GM19025 (cell line): ENCODE results near the gene EIF2B4.

Experiments used
- ATAC-seq: cut with Tn5 transposase; IDR thresholded peaks from one replicate; pipeline ENCODE4 v1.9.1; 2021; ENCODE audit warnings: mild to moderate bottlenecking, low read depth, moderate library complexity; ENCODE audit not compliant: unreplicated experiment

EIF2B4 gene

DNA sequence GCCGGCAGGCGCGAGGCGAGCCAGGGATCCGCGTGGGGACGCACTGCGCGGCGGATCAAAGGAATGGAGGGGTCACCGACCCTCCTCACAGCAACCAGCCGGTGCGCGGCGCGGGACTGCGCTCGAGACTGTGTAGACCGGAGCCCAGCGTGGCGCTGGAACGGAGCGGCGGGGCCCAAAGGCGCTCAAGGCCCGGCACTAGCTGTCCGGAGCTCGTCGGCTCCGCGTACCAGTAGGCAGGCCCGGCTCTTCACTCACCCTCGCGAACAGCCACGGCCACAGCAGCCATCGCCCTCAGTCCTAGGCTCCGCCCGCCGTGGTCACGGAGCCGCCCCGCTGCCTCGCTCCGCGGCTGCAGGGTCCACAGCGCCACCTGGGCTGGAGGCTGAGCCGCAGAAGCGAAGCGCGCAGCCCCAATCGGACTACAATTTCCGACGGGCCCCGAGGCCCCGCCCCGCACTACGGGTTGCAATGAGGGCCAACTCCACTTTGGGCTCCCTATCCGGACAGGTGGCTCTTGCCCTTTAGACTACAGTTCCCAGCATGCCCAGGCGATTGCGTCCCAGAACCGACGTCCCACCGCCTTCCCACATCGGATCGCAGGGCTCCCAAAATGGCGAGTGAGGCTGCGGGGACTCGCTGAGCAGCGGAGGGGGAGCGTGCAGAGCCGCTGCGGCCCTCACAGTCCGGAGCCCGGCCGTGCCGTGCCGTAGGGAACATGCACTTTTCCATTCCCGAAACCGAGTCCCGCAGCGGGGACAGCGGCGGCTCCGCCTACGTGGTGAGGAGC, at the start of gene EIF2B4, which contains the start of gene SNX17:
EIF2B4 (minus strand) TSS at position 313 of the 790 bp plus-strand sequence; CDS start at position 289, 24 bp downstream.
SNX17 (plus strand) TSS at position 591 of the 790 bp plus-strand sequence; CDS start at position 719, 128 bp downstream.
- ATAC-seq = peak; percentile 91

DNA sequence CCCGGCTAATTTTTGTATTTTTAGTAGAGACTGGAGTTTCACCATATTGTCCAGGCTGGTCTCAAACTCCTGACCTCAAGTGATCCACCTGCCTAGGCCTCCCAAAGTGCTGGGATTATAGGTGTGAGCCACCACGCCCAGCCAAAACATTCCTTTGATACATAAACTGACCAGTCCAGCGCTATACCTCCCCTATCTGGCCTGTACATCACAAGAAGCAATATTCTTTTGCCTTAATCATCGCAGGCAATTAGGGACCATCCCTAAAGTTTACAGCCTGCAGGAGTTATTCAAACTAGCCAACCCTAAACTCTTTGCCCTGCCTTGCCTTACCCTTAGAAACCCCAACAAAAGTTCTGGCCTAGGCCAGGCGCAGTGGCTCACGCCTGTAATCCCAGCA, 46.0 kb upstream of the EIF2B4 start:
- no peak for ATAC-seq

DNA sequence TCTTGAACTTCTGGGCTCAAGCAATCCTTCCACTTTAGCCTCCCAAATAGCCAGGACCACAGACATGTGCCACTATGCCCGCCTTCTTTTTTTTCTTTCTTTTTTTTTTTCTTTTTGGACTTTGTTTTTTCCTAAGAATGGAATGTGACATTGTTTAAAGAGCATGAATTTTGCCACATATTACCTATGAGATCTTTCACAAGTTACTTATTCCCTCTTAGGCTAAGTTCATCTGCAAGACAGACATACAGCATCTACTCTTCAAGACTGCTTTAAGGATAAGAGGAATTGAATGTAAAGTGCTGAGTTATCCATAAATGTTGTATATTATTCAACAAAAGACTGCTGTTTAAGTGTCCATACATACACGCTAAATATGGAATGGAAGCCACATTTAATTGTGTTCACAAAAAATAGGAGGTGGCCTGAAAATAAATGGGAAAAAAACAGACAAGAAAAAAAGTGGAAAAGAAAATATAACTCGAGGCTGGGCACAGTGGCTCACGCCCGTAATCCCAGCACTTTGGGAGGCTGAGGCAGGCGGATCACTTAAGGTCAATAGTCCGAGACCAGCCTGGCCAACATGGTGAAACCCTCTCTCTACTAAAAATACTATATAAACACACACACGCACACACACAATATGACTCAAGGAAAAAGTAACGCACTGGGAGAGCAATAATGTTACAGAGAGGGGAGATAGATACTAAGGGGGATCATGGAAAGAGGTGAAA, 42.4 kb upstream of the EIF2B4 start:
- no peak for ATAC-seq

DNA sequence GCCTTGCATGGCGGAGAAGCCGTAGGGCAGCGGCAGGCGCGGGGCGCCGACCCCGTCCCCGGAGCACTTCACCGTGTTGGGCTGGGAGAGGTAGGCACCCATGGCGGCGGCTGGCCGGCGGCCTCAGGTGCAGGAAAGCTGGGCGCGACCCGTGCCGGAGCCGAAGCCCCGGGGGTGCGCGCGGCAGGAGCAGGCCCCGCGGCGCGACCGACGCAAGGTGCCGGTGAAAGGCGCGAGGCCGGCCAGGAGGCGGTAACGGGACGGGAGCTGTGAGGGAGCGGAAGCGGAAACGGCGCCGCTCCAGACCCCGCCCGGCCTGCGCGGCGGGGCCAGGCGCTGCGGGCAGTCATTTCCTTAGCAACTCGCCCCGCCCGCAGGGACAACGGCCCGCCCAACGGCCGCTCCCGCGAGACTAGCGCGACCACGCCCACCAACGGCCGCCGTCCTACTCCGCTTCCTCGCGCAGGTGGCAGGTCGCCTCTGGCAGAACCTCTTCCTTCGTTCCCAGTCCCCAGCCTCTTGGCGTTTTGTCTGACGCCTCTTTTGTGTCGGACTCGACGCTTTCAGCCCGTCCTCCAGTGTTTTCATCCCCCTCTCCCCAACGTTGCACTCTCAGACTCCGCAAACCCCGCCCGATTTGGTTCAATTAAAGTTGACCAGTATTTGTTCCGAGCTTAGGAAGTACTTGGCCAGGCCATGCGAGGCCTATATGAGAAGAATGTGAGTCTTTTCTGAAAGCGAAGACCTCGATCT, 39.4 kb upstream of the EIF2B4 start, which contains the start of gene PPM1G:
PPM1G (minus strand) TSS at position 271 of the 753 bp plus-strand sequence; CDS start at position 102, 169 bp downstream.
- ATAC-seq = peak; percentile 93

DNA sequence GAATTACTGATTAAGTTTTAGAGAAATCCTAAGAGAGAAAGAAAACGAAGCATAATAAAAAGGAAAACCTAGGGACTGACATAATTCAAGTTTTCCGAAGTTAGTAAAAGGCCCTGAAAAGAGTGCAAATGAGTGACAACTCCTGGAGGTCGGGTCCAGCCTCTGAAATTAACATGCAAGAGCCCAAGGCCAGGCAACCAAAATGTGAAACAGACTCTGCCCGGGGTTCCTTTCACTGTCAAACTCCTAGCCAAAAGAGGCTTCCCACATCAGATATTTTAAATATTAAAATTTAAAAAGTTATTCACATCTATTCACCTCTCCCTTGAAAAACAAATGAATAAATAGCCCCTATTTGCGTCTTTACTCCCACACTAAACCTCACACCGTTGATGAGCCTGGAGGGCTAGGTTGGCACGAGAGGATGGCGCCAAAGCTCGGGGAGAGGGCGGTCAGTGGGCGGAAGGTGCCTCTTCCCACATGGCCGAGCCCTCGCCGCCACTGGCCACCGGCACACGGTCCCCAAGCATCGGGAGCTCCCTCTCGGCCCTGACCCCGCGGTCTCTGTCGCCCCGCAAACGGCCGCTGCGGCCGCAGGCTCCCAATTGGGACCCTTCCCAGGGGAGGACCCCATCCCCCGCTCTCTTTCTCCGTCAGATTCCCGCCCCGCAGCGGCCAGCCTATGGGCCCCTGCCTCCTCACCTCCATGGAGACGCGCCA, 38.6 kb upstream of the EIF2B4 start:
- peak; percentile 11 for ATAC-seq

DNA sequence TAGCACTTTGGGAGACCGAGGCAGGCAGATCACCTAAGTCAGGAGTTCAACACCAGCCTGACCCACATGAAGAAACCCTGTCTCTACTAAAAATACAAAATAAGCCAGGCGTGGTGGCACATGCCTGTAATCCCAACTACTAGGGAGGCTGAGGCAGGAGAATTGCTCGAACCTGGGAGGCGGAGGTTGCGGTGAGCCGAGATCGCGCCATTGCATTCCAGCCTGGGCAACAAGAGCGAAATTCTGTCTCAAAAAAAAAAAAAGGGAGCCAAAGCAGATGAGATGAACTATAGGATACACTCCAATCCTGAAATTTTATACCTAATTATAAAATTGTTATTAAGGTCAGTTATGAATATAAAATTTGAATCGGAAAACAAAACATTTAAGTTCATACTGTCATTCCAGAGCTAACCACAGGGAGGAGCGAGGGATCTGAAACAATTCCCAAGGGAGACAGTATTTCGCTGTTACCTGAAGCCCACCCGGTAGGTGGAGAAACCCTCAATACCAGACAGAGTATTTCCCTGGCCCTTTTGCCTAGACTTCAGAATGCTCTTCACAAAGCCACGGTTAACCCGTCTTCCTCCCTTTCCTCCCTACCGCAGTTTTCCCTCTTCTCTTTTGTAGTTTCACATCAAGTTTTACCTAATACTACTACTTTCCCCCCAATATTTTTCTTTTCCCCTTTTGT, 37.8 kb upstream of the EIF2B4 start:
- no peak for ATAC-seq

DNA sequence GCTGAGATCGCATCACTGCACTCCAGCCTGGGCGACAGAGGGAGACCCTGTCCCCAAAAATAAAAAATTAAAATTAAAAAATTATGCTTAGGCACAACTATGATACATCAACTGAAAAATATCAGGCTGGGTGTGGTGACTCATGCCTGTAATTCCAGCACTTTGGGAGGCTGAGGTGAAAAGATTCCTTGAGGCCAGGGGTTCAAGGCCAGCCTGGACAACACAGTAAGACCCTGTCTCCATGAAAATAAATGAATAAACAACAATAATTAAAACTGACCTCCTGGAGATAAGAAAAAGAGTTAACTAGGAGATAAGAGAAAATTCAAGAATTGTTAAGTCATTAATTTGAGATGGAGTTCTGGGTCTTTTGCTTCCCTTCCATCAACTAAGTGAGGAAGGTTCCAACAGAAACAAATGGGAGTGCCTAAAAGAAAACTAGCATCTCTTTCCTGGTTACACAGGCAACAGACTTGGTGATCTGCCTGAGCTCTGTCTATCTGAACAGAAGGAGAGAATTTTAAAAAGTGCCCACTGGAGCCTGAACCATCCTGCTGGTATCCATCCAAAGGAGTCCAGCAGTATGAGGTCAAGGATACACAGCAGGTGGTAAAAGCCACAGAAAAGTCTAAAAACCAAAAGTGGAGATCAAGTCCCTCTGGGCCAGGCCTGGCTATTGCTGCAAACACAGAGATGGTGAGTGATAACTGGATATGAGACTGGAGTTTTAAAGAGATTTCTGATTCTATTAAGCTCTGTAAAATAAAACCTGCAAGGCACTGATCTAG, 30.4 kb upstream of the EIF2B4 start:
- ATAC-seq = no peak

DNA sequence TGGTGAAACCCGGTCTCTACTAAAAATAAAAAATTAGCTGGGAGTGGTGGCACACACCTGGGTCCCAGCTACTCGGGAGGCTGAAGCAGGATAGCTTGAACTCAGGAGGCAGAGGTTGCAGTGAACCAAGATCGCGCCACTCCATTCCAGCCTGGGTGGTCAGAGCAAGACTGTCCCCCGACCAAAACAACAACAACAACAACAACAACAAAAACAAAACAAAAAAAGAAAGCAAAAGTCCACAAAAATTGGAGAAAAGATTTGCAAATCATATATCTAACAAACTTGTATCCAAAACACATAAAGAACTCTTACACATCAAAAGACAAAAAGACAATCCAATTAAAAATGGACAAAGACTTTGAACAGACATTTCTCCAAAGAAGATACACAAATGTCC, 28.8 kb upstream of the EIF2B4 start:
- ATAC-seq = no peak

DNA sequence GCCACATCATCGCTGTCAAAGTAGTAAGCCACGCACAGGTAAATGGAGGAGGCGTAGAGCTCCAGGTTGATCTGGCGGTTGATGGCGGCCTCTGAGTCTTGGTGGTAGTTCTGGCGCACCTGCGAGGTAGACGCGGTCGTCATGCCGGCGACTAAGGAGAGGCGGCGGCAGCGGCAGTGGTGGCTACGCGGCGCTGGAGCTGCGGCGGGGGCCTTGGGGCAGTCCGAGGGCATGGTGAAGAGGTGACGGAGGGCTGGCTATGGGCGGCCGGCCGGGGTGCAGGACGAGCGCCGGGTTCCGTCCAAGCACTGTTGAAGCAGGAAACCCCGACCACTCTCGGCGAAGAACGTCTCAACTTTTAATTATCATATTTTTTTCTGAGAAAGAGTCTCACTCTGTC, 23.1 kb upstream of the EIF2B4 start:
- no peak for ATAC-seq

DNA sequence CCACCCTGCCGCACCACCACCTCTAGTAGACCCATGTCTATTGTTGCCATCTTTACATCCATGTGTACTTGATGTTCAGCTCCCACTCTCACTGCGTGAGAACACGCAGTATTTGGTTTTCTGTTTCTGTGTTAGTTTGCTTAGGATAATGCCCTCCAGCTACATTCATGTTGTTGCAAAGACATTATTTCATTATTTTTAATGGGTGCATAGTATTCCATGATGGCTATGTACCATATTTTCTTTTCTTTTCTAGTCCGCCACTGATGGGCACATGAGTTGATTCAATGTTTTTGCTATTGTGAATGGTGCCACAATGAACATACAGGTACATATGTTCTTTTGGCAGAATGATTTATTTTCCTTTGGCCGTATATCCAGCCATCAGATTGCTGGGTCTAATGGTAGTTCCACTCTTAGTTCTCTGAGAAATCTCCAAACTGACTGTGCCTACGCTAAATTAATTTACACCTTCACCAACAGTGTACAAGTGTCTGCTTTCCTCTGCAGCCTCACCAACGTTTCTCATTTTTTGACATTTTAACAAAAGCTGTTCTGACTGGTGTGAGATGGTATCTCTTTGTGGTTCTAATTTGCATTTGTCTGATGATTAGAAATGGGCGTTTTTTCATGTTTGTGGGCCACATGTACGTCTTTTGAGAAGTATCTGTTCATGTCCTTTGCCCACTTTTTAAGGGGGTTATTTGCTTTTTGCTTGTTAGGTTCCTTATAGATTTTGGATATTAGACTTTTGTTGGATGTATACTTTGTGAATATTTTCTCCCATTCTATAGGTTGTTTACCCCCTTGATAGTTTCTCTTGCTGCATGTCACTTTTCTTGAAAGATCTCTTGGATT, 20.9 kb upstream of the EIF2B4 start:
- ATAC-seq = no peak

DNA sequence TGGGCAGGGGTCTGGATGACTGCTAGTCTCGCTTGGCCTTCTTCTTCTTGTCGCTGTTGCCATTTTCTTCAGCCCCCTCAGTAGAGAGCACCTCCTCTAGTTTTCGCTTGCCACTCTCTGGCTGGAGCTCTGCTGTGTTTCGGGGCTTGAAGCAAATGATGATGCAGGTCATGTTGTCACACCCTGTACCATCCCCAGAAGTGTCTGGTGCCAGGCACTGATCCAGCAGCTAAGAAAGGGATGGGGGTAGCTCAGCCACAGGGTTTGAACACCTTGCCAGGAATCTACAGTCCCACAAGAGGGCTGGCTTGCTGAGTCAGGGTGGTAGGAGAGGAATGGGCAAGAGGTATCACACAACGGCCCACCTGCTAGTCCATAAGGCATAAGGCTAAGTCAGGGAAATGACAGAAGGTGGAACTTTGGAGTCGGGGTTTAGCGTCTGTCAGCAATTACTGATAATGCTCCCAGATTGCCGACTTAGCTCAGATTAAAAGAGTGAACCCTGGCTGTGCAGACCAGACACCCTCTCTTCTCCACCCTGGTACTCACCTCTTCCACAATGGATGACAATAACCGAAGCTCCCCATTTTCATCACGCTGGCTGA, 11.5 kb upstream of the EIF2B4 start:
- ATAC-seq = no peak

DNA sequence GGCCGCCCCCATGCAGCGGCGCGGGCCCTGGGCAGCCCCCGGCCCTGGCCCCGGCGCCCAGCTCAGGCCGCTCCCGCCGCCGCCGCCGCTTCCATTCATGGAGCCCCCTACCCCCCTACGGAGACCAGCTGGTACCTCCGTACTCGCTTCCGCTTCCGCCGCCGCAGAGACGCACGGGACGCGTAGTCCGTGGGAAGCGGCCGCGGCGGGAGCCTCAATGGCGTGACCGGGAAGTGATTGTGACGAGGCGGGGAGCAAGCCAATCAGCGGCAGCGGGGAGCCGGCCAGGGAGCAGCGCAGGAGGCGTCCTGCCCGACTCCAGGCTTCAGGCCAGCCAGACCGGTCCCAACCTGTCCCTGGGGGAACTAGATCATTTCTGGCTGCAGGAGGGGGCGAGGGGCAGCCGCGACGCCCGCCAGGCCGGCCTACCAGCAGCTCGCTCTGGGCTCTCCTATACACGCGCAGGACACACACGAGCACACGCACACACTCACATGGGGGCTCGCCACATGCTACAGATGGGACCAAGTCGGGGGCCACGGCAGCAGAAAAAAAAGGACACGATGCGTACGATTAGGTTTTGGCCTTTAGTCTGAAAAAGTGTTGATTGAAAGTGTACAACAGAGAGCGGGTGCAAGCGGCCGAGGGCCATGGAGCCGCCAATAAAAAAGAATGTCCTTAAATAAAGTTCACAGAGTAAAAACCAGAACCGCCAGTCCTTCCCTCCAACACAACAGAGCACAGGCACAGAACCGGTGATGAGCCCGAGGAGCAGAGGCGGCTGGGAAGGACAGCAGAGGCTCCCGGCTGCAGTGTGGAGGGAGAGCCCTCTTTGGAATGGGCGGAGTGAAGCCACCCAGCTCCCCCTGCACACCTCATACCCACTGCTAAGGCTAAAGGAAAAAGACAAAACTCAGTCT, 10.7 kb upstream of the EIF2B4 start, which contains the start of gene ZNF513:
ZNF513 (minus strand) TSS at position 109 of the 920 bp plus-strand sequence. CDS start 208 bp downstream, outside the sequence.
- peak; percentile 87 for ATAC-seq

DNA sequence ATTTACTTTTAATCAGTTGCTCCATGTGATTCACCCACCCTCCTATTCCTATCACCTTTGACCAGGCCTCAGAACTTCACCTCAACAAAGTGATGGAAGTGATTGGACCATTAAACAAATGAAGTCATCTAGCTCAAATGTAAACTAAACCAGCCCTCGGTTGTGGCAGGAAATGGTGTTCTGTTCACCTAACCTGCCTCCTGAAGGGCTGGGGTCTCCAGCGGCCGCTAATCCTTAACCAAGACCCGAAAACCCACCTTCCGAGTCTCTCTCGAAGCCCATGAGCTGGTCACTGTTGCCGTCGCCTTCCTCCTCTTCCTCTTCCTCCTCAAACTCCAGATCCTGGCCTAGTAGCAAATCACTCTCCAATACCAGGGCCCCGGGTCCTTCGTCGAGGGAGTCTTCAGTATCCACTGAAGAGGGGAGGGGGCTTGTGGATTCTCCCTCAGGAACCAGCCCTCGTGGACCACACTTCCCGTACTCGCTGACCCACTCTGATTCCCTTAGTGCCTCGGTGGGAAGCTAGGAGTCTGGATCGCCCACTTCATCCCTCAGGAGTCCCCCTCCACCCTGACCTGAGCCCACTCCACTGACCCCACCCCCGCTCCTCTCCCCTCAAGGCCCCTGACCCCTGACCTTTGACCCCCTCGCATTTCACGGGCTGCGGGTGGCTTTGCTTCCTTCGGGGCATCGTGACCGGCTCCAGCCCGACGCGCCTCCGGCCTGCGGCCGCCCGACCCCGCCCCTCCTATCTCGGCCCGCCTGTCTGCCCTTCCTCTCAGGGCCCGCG, 9.9 kb upstream of the EIF2B4 start:
- ATAC-seq = peak; percentile 38

DNA sequence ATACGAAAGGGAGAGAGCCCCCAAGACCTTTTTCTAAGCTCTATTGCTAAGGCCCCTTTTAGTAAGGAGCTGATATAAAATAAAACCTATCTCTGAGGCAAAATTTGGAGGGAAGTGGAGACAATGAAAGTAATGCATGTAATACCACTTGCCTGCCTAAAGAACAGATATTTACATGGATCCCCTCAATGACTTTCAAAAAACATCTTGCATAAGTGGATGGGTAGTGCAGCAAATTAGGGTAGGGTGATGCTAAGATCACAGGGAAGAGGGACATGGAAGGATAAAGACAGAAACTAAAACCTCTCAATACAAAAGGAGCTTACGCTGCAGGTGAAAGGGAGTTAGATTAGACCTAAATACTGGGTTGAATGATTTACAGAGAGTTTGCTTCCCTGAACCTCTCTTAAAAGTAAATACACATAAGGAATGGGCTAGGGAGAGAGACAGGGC, 9.3 kb upstream of the EIF2B4 start:
- ATAC-seq = no peak

DNA sequence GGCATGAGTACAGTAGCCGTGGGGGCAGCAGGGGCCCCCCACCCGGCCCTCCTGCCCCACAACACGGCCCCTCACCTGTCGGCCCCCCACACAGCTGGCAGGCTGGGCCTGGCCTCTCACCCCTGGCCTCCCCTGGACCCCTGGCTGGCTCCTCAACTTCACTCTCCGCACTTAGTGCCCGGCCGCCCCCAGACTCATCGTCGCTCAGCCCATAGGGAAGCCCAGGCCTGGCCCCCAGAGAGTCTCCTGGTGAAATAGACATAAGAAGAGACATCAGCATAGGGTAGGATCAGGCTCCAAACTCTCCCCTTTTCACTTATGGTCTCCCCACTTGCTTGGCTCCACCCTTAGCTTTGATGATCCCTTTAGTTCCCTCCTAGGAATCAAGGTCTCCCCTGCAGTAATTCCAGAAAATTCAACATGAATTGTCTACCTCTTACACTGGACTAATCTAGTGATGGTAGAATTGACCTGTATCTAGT, 8.7 kb upstream of the EIF2B4 start:
- no peak for ATAC-seq
